Measurements from ENCODE around the gene HABP2. TPM values are rescaled to one million over a fixed set of nuclear protein-coding genes. Genes with fewer than 3 reads are reported as not detected.

Gene HABP2
- total and polyA plus RNA-seq, 4 donors, result 109 to 259 (median 197) TPM

GRCh38 chr10:113572520-113573290, 19.9 kb downstream of the HABP2 start:
- Histone ChIP-seq H3K36me3 (ENCODE audit: control insufficient read depth in 4 of 4, insufficient read depth in 3 of 4, low read depth in 1 of 4, low read length in 3 of 4) (peaks cover 6 to 59% (median 41%) of the 10 kb centered on the region in 4 donors), H3K9ac (ENCODE audit: low read depth in 1 of 2, low read length in 2 of 2) (no peak overlapping the region), H3K27me3 (ENCODE audit: control insufficient read depth in 4 of 4, insufficient read depth in 4 of 4, low read length in 3 of 4) (no peaks in the 10 kb centered on the region), H3K9me3 (ENCODE audit: control insufficient read depth in 4 of 4, low read length in 3 of 4) (no peaks in the 10 kb centered on the region), H3K4me1 (ENCODE audit: control insufficient read depth in 4 of 4, insufficient read depth in 4 of 4, low read length in 3 of 4) (peaks cover 0 to 22% (median 13%) of the 10 kb centered on the region in 4 donors), H3K4me3 (ENCODE audit: low read depth in 1 of 3, low read length in 3 of 3) (no peak overlapping the region), H3K27ac (ENCODE audit: low read depth in 1 of 2, low read length in 2 of 2) (no peak overlapping the region)
- WGBS, result 67% methylated on average over 11 of the region's 11 CpGs
- no peak for DNase-seq (ENCODE audit: low spot score)
- TF ChIP-seq MAX (IDR thresholded peaks at IDR 0.05) (no peak), REST (IDR thresholded peaks at IDR 0.05) (no peak), RXRA (IDR thresholded peaks at IDR 0.05) (no peak), EGR1 (IDR thresholded peaks at IDR 0.05; ENCODE audit: low read depth in 2 of 2) (no peak), YY1 (IDR thresholded peaks at IDR 0.05) (no peak), ATF3 (IDR thresholded peaks at IDR 0.05) (no peak), FOXA1 (IDR thresholded peaks at IDR 0.05) (no peak), HNF4G (IDR thresholded peaks at IDR 0.05) (no peak), GABPA (IDR thresholded peaks at IDR 0.05 in 1 of 2, conservative IDR thresholded peaks at IDR 0.05 in 1 of 2) (no peak), SP1 (IDR thresholded peaks at IDR 0.05) (no peak), FOXA2 (IDR thresholded peaks at IDR 0.05) (no peak), ZBTB33 (IDR thresholded peaks at IDR 0.05) (no peak), HNF4A (conservative IDR thresholded peaks at IDR 0.05) (no peak)

GRCh38 chr10:113573368-113573767, 20.5 kb downstream of the HABP2 start:
- Histone ChIP-seq H3K27me3 (ENCODE audit: control insufficient read depth in 4 of 4, insufficient read depth in 4 of 4, low read length in 3 of 4) (no peaks in the 10 kb centered on the region), H3K9me3 (ENCODE audit: control insufficient read depth in 4 of 4, low read length in 3 of 4) (no peaks in the 10 kb centered on the region), H3K27ac (ENCODE audit: low read depth in 1 of 2, low read length in 2 of 2) (peak overlapping the region in 1 of 2 donors; percentile 20), H3K9ac (ENCODE audit: low read depth in 1 of 2, low read length in 2 of 2) (no peak overlapping the region), H3K36me3 (ENCODE audit: control insufficient read depth in 4 of 4, insufficient read depth in 3 of 4, low read depth in 1 of 4, low read length in 3 of 4) (peaks cover 7 to 63% (median 44%) of the 10 kb centered on the region in 4 donors), H3K4me3 (ENCODE audit: low read depth in 1 of 3, low read length in 3 of 3) (no peak overlapping the region), H3K4me1 (ENCODE audit: control insufficient read depth in 4 of 4, insufficient read depth in 4 of 4, low read length in 3 of 4) (peaks cover 0 to 15% (median 8%) of the 10 kb centered on the region in 4 donors)
- WGBS, result 30% methylated on average over 1 of the region's 1 CpG
- DNase-seq (ENCODE audit: low spot score), result no peak
- TF ChIP-seq TAF1 (conservative IDR thresholded peaks at IDR 0.05), result no peak
- no peak for TF ChIP-seq EGR1 (IDR thresholded peaks at IDR 0.05; ENCODE audit: low read depth in 2 of 2)
- no peak for TF ChIP-seq YY1 (IDR thresholded peaks at IDR 0.05)
- no peak for TF ChIP-seq SP1 (IDR thresholded peaks at IDR 0.05)
- no peak for TF ChIP-seq ATF3 (IDR thresholded peaks at IDR 0.05)
- no peak for TF ChIP-seq CTCF (IDR thresholded peaks at IDR 0.05; ENCODE audit: low read depth, low read length, missing input control)
- no peak for TF ChIP-seq MAX (IDR thresholded peaks at IDR 0.05)
- TF ChIP-seq JUND (IDR thresholded peaks at IDR 0.05), result no peak
- TF ChIP-seq RXRA (IDR thresholded peaks at IDR 0.05), result peak; percentile 57 to 58
- no peak for TF ChIP-seq RAD21 (IDR thresholded peaks at IDR 0.05)
- no peak for TF ChIP-seq REST (IDR thresholded peaks at IDR 0.05)
- TF ChIP-seq HNF4A (conservative IDR thresholded peaks at IDR 0.05), result peak; percentile 47 to 54
- no peak for TF ChIP-seq GABPA (IDR thresholded peaks at IDR 0.05 in 1 of 2, conservative IDR thresholded peaks at IDR 0.05 in 1 of 2)
